ENCODE measurements around the gene USP48.
"Not testable (repeated sequence)": the region's sequence is repeated elsewhere in the genome, so short reads cannot be mapped to it uniquely, and the experiment has no call there.

Gene USP48

DNA sequence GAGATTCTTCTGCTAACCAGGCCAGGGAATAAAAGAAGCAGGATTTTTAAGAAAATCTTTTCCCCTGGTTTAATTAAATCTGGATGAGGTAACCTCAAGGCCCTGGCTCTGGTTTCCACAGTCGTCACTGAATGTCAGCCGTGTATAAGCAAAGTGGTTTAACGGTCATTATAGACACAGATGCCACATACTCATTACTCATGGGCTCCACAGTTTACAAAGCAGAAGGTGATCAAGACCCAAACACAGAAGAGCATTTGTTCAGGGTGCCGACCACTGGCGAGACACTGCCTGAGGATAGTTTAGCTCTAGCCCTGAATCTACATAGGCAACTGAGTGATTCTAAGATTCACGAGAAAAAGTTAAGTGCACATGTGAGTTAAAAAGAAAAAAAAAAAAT is 86.0 kb downstream of the USP48 start:
- DNase-seq, result no peak

DNA sequence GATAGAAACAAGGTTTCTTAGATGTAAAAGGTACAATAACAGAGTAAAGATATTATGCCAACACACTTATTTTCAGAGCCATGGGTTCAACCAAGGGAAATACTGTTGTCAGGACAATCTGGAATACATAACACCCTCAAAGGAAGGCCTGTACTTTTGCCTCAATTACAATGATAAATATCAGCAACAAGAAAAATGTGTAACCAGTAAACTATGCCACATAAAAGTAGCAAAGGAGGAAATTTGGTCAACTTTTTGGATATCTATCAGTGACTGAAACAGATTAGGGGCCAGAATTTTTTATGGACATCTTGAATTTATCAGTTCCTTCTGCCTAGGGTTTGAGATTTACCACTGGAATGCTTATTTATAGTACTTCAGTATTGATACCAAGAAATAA is 89.2 kb downstream of the USP48 start:
- DNase-seq, result no peak

DNA sequence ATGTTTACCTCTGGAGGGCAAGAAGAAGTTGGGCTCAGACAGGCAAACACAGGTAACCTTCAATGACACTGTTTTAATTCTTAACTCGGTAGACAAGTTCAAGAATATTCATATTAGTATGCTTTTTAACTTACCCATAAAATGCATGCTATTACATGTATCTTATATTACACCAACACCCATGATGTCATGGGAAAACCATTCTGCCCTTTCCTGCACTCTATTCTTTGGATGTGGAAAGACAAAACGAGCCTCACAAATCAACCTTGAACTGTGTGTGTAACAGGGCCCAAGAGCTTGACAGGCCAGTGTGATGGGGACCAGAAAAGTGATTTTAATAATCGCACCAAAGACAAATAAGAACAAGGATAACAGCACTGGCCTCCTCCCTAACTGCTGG is 91.2 kb downstream of the USP48 start:
- no peak for DNase-seq

- no peak for DNase-seq
Measured at GRCh38 chr1:21689661-21690372, 93.1 kb downstream of the USP48 start.

DNA sequence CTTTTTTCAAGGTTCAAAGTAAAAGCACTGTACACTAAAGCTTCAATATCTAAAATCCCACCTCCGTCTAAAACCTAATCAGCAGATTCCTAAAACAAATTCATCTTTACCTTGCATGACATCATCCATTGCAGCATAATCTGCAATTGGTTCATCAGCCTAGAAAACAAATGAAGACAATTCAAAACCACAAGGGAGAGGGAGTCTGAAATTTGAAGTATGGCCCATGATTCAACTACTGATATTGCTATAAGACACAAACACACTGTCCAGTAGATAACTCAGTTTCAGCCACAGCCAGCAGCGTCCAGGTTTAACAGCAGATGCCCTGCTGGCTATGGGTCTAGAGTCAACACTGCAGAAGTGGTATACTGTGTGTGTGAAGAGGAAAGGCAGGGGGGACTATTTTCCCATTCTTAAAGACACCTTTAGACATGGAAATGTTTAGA is 95.8 kb downstream of the USP48 start:
- no peak for DNase-seq

DNA sequence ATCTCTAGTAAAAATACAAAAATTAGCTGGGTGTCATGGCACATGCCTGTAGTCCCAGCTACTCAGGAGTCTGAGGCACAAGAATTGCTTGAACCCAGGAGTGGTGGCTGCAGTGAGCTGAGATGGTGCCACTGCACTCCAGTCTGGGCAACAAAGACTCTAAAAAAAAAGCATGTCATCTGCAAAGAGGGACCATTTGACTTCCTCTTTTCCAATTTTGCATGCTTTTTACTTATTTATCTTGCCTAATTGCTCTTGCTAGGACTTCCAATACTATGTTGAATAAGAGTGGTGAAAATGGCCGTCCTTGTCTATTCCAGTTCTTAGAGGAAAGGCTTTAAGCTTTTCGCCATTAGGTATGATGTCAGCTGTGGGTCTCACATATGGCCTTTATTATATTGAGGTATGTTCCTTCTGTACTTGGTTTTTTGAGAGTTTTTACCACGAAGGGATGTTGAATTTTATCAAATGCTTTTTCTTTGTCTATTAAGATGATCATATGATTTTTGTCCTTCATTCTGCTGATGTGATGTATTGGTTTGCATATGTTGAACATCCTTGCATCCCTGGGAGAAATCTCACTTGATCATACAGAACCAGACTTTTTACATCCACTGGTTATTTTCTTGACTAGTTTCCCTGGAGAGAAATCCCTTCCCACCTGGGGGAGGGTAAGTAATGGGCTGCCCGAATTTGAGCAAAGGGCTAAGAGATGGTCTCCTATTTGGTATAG is 96.8 kb downstream of the USP48 start:
- no peak for DNase-seq

- no peak for DNase-seq
Measured at GRCh38 chr1:21681426-21681825, 101.5 kb downstream of the USP48 start.

DNA sequence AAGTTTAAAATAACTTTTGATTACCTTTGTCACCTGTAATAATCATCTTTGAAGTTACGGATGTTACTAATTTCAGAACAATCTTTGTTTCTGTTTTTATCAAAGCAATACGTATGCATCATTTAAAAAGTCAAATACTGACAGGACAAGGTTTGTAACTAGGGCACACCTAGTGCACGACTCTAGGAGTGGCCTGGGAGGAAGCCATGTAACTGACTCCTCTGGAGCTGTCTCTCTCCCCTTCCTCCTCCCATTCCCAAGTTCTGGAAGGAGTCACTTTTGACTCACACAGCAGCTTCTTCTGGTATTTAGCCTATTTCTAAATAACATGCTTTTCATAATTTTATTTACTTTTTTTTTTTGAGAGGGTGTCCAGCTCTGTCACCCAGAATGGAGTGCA is 102.0 kb downstream of the USP48 start:
- no peak for DNase-seq

GRCh38 chr1:21680381-21680780 is 102.6 kb downstream of the USP48 start:
- DNase-seq, result no peak

DNA sequence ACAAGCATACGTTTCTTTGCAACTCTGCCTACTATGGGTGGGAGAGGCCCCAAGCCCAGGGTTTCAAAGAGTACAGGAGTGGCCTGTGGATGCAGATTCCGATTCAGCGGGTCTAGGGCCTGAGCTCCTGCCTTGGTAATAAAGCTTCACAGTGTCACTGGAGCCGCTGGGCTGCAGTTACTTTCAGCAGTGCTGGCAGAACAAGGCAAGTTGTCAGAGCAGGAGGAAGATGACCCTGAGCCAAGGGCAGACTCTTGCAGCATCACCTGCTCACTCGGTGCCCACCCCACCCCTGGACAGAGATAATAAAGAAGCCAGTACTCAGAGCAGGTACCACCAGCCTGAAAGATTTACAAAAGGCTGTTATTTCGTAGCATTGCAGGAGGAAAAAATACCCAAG is 105.8 kb downstream of the USP48 start:
- no peak for DNase-seq

DNA sequence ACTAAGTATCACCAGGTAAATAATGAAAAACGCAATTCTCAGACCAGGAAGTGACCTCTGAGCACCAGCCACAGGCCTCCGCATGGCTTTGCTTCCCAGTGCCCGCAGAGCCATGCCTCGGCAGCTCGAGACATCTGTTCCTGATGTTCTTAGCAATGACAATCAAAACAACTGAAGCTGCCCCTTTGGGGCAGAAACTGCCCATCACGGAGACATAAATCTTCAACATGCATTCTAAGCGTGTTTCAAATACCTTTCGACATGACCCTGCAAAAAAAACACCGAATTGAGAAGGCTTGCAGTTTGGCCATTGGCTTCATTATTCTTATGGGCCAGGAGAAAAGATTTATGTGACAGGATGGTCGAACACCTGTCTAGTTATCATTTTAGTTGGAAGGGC is 108.0 kb downstream of the USP48 start:
- DNase-seq, result no peak

DNA sequence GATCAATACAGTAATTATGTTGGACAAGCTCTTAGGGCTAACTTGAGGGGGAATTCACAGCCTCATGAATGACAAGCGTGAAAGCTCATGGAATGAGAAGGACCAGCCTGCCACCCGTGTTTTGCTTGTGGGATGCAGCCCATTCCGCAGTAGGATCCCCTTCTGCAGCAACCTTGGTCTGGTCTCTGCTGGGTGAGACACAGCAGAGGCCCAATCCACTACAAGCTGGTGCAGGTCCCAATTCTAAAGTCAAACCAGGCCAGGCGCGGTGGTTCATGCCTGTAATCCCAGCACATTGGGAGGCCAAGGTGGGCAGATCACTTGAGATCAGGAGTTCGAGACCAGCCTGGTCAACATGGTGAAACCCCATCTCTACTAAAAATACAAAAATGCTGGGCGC is 109.1 kb downstream of the USP48 start:
- not testable (repeated sequence) for DNase-seq

DNA sequence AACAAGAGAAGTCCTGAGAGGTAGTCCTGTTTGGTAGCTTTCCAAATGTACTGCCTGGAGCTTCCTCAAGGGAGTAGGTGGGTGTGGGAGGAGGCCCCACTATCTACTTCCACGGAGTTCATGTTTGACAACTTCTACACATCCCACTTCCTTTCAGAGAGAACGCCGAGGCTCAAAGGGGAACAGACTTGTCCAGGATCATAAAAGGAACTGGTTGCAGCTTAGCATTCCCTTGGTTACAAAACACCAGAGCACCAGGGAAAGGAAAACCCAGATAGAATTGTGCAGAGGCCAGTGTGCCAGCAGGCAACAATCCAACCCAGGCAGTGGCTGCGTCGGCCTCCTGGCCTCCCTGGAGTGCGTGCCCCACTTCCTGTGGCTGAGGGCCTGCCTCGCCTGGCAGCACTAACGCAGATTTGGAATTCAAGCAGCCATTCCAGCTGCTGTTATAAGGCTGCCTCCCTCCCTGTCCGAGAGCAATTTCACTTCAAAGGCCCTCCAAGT is 109.6 kb downstream of the USP48 start:
- DNase-seq, result no peak

DNA sequence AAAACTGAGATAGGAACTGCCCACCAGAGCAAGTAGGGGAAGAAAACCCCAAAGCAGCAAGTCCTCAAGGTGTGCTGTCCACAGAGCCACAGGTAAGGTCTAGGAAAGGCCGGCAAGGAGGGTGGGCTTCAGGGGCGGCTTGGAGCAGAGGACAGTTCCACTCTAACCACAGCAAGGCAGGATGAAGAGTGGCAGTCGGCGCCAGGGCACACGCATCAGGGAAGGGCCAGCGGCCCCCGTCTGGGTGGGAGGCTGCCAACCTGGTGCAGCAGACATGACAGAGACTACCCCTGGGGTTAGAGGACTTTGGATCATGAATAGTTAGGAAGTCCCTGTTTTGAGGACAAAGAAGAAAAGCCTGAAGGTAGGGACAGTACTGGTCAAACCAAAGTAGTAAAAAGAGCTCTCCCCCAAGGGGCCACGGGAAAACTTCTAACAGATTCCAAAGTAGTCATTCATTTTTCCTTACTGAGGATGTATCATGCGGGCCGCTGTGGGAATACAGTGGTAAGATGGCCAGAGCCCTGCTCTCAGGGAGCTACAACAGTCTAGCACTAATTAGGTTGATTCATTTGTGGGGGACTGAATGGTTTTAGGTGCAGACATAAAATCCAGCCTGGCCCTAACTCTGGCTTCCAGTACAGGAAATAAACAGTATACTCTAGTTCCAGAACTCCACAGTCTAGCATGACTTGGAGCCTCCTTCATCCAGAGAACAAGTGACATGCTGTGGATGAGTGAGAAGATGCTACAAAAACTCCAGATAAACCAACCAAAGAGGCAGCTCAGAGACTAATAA is 110.3 kb downstream of the USP48 start:
- no peak for DNase-seq

DNA sequence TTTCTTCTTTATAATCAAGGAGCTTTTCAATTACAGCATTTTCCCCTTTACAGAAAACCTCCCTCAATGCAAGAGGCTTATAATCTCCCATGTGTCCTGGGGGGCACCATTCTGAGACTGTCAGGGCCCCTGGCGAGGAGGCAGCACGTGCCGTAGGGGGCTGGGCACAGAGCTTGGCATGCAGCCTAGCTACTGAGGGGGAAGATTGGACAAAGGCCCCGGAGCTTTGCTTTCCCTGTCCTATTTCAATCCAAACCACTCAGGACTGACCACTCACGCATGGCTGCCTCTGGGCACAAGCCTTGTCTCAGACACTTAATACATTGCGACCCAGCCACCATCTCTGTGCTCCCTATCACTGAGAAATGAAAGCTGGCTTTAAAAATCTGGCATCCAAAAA is 111.0 kb downstream of the USP48 start:
- no peak for DNase-seq

DNA sequence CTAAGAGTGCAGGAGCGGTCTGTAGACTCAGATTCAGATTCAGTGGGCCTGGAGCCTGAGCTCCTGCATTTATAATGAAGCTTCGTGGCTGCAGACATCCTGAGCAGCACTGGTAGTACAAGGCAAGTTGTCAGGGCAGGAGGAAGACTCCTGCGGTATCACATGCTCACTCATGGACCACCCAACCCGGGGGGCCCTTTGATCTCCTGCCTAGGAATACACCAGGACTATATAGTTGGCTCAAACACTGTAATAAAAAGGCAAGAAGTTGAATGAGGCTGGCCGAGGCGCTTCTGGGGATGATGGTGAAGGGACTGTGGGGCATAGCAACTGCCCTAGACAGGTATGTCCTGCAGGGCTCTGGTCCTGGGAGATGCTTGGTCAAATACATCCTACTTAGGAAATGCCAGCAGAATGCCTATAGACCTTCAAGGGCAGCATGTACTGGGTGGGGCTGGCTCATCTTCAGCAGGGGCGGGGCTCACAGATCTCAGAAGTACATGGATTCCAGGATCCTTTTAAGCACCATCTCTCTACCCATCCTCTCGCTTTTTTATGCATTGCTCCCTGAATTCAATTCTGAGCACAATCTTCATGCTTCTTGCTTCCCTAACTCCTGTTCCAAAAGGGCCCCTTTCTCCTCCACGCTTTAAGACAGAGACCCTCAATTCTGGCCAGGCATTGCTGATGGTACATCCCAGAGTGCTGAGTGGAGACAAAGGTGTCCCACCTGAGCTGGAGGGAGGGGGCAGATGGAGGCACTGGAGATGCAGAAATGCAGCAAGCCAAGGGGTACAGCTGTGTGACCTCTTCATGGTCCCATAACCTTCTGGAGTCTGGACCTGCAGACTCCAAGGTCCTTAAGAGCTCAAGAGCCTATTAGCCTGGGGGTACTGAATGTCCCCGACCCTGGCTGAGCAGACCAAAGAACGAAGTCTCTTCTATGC is 111.7 kb downstream of the USP48 start:
- no peak for DNase-seq

DNA sequence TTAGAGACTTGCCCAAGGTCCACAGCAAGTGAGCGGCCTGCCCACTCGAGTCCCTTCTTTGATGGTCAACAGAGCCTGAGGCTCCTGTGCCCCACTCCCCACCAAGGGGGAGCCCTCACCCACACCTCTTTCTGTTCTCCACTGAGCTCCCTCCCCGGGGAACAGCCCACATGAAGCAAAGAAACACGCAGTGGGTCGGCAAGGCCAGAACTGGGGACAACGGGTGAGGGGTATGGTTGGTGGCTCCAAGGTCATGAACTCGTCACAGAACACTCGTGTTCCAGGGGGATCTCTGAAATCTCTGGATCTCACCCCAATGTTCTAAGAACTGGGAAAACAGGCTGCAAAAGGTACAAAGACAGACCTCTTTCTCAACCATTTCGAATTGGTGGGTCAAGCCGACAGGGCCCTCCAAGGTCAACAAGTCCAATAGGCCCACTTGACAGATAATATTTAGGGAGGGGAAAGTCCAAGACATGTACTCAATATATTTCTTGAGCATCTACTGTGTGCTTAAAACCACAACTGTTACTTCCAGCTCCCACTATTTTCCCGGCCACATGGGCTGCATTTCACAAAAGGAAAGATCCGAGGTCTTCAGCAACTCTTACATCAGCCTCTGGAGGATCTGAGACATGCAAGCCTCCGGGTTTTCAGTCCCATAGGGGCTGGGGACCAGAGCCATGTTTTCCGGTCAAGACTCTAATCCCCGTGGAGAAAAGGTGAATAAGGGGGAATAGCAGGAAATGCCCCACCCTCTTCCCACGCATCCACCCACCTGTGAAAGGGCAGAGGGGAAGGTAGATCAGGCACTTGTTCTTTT is 112.7 kb downstream of the USP48 start:
- no peak for DNase-seq

DNA sequence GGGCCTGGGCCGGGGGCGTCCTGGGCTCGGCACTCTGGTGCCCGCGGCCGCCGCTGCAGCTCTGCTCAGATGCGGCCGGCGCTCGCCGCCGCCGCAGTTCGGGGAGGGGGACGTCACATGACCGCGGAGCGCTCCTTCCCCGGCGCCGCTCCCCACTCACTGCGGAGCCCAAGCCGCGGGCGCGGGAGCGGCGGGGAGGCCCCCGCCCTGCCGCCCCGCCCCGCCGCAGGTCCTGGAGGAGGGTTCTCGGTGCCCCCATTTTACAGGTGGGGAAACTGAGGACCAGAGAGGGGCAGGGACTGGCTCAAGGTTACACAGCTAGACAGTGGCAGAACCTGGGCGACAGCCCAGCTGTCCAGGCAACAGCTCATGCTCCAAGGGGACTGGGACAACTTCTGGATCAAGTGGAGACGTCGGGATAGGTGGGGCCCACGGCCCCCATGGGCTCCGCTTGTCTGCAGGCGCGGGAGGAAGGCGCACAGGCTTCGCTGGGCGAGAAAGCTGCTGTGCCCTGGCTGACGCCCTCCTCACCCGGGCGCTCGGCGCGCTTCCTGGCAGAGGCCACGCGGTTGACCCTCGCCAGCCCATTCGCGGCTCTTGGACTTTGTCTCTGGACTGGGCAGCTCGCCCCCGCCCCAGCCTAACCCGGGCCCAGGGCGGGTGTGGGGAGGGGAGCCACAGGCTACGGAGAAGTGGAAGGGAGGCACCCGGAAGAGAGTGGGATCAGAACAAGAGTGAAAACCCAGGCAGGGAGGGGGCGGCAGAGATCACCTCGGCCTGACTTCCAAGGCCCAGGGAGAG is 113.5 kb downstream of the USP48 start, which contains the start of gene RAP1GAP:
Gene RAP1GAP, minus strand, starts transcription at position 100 of the 801 bp plus-strand sequence. CDS start 49,325 bp downstream, outside the sequence.
- DNase-seq, result peak in 2 of 5 experiments; percentile 28 to 55

- no peak for DNase-seq
Measured at GRCh38 chr1:21668951-21669257, 114.0 kb downstream of the USP48 start.

GRCh38 chr1:21668232-21668950 is 114.6 kb downstream of the USP48 start:
- no peak for DNase-seq
